Activated CD4-positive, alpha-beta T cell treated with anti-CD3 and anti-CD28 coated beads, Interleukin-2, Interleukin-6, amounts not matched to agents 100 ng/mL and 50 ng/mL, durations not matched to agents 16 hours and 8 hours (primary cell): ENCODE data around the gene HS3ST4.

Experiments
- DNase-seq: peaks from one replicate; pipeline ENCODE4 v3.0.0-alpha.2; 2020

The HS3ST4 gene

GRCh38 chr16:26120729-26121128, 429.0 kb downstream of the HS3ST4 start:
- no peak for DNase-seq

- no peak for DNase-seq
Observed at GRCh38 chr16:26128296-26128695, 436.5 kb downstream of the HS3ST4 start.

GRCh38 chr16:26129997-26130396, 438.2 kb downstream of the HS3ST4 start:
- DNase-seq: no peak

- no peak for DNase-seq
Observed at GRCh38 chr16:26133416-26134093, 441.8 kb downstream of the HS3ST4 start.

- no peak for DNase-seq
Observed at GRCh38 chr16:26134588-26134987, 442.8 kb downstream of the HS3ST4 start.

- no peak for DNase-seq
Observed at GRCh38 chr16:26137956-26138355, 446.2 kb downstream of the HS3ST4 start.

GRCh38 chr16:26139091-26139490, 447.3 kb downstream of the HS3ST4 start:
- no peak for DNase-seq

GRCh38 chr16:26139884-26140283, 448.1 kb downstream of the HS3ST4 start:
- DNase-seq: no peak

GRCh38 chr16:26149364-26150190, 457.8 kb downstream of the HS3ST4 start:
- no peak for DNase-seq

GRCh38 chr16:26155221-26155620, 463.5 kb downstream of the HS3ST4 start:
- no peak for DNase-seq

GRCh38 chr16:26157319-26157718, 465.6 kb downstream of the HS3ST4 start:
- DNase-seq: no peak

- DNase-seq: no peak
Observed at GRCh38 chr16:26158142-26158759, 466.5 kb downstream of the HS3ST4 start.

GRCh38 chr16:26161461-26162180, 469.9 kb downstream of the HS3ST4 start:
- DNase-seq: no peak

- DNase-seq: no peak
Observed at GRCh38 chr16:26169473-26169872, 477.7 kb downstream of the HS3ST4 start.

- no peak for DNase-seq
Observed at GRCh38 chr16:26175944-26176343, 484.2 kb downstream of the HS3ST4 start.

- DNase-seq: no peak
Observed at GRCh38 chr16:26177438-26177837, 485.7 kb downstream of the HS3ST4 start.

- DNase-seq: no peak
Observed at GRCh38 chr16:26178298-26178697, 486.5 kb downstream of the HS3ST4 start.

- DNase-seq: no peak
Observed at GRCh38 chr16:26186091-26186615, 494.4 kb downstream of the HS3ST4 start.
